CD14-positive monocyte (primary cell): Measurements from ENCODE around the gene PLXDC2. TPM values are rescaled to one million over a fixed set of nuclear protein-coding genes. Genes with fewer than 3 reads are reported as not detected.
A peak's percentile ranks its signal among the peaks of the same experiment; 100 is the strongest.

Experiments used
- DNase-seq, 3 donors: peaks; one replicate each; pipeline ENCODE4 v3.0.0-alpha.2; 2011 to 2022
- H2AFZ ChIP-seq: 2 replicates; pipeline ENCODE4 v1.6.0; 2012; ENCODE audit warnings: mild to moderate bottlenecking, low read depth, low read length, inconsistent platforms; ENCODE audit not compliant: insufficient read depth, poor library complexity, severe bottlenecking
- H3K27ac ChIP-seq, 2 donors: 1 replicate in 1 of 2; 2 replicates in 1 of 2; pipeline ENCODE4 v1.5.1; 2012 to 2013; ENCODE audit warnings: low read length in 2 of 2, control low read depth in 1 of 2, inconsistent platforms in 1 of 2, low read depth in 1 of 2, mild to moderate bottlenecking in 1 of 2
- H3K27me3 ChIP-seq, 2 donors: one replicate each; pipeline versions ENCODE4 v1.6.0 to v1.6.1; 2011 to 2013; ENCODE audit warnings: low read length in 2 of 2; ENCODE audit not compliant: control insufficient read depth in 2 of 2, insufficient read depth in 2 of 2
- H3K36me3 ChIP-seq, 2 donors: replicated peaks in 1 of 2; 1 replicate in 1 of 2; 2 replicates in 1 of 2; pipeline versions ENCODE4 v1.5.1 to v1.6.1; 2012 to 2013; ENCODE audit warnings: low read length in 2 of 2, control low read depth in 1 of 2, inconsistent platforms in 1 of 2, mild to moderate bottlenecking in 1 of 2; ENCODE audit not compliant: insufficient read depth in 2 of 2, control insufficient read depth in 1 of 2
- H3K4me1 ChIP-seq, 2 donors: 1 replicate in 1 of 2; 2 replicates in 1 of 2; pipeline versions ENCODE4 v1.5.1 to v1.6.1; 2012 to 2013; ENCODE audit warnings: low read length in 2 of 2, control low read depth in 1 of 2, inconsistent platforms in 1 of 2, mild to moderate bottlenecking in 1 of 2, moderate library complexity in 1 of 2; ENCODE audit not compliant: insufficient read depth in 2 of 2, control insufficient read depth in 1 of 2
- H3K4me2 ChIP-seq: replicated peaks from 2 replicates; pipeline ENCODE3; 2012; ENCODE audit warnings: low read length, moderate library complexity, mild to moderate bottlenecking; ENCODE audit not compliant: poor library complexity, severe bottlenecking; ENCODE audit errors: extremely low read depth
- H3K4me3 ChIP-seq, 3 experiments: fragments of 200-600 bp in 1 of 3; sonication (generic) in 1 of 3; replicated peaks in 1 of 3; 1 replicate in 2 of 3; 2 replicates in 1 of 3; pipeline ENCODE4 v1.5.1; 2011 to 2013; ENCODE audit warnings: low read length in 3 of 3, mild to moderate bottlenecking in 3 of 3, control low read depth in 2 of 3, low read depth in 2 of 3, inconsistent platforms in 1 of 3, moderate library complexity in 1 of 3
- H3K79me2 ChIP-seq: 2 replicates; pipeline ENCODE4 v1.6.0; 2012; ENCODE audit warnings: mild to moderate bottlenecking, control low read depth, inconsistent platforms, low read length, moderate library complexity; ENCODE audit not compliant: insufficient read depth
- H3K9ac ChIP-seq: 2 replicates; pipeline ENCODE4 v1.6.0; 2017; ENCODE audit warnings: low read length, mild to moderate bottlenecking; ENCODE audit not compliant: insufficient read depth, poor library complexity, severe bottlenecking
- H3K9me3 ChIP-seq, 2 donors: replicated peaks in 1 of 2; 1 replicate in 1 of 2; 2 replicates in 1 of 2; pipeline versions ENCODE4 v1.5.1 to v1.6.1; 2012 to 2013; ENCODE audit warnings: low read length in 2 of 2, control low read depth in 1 of 2; ENCODE audit not compliant: control insufficient read depth in 1 of 2, insufficient read depth in 1 of 2
- H4K20me1 ChIP-seq: 2 replicates; pipeline ENCODE4 v1.6.0; 2012; ENCODE audit warnings: mild to moderate bottlenecking, low read length, control low read depth, moderate library complexity; ENCODE audit not compliant: insufficient read depth
- H3K27ac Mint-ChIP-seq, 7 donors: one replicate each; pipeline ENCODE4 v1.8.0; 2020; ENCODE audit warnings: mild to moderate bottlenecking in 7 of 7, mixed read lengths in 7 of 7, moderate library complexity in 6 of 7, inconsistent platforms in 2 of 7
- H3K27me3 Mint-ChIP-seq, 3 donors: one replicate each; pipeline ENCODE4 v1.8.0; 2021 to 2022; ENCODE audit warnings: low read depth in 3 of 3, mild to moderate bottlenecking in 3 of 3, mixed read lengths in 3 of 3, moderate library complexity in 3 of 3, inconsistent platforms in 1 of 3
- H3K36me3 Mint-ChIP-seq, 2 donors: one replicate each; pipeline ENCODE4 v1.8.0; 2020; ENCODE audit warnings: mixed read lengths in 2 of 2, inconsistent platforms in 1 of 2, mild to moderate bottlenecking in 1 of 2
- H3K4me1 Mint-ChIP-seq: one replicate; pipeline ENCODE4 v1.8.0; 2020; ENCODE audit warnings: mild to moderate bottlenecking, mixed read lengths
- H3K4me3 Mint-ChIP-seq, 2 donors: one replicate each; pipeline ENCODE4 v1.8.0; 2020; ENCODE audit warnings: mild to moderate bottlenecking in 2 of 2, mixed read lengths in 2 of 2, moderate library complexity in 1 of 2
- H3K9me3 Mint-ChIP-seq, 7 donors: one replicate each; pipeline ENCODE4 v1.8.0; 2020 to 2022; ENCODE audit warnings: mixed read lengths in 7 of 7, mild to moderate bottlenecking in 6 of 7, moderate library complexity in 6 of 7, inconsistent platforms in 2 of 7
- CTCF ChIP-seq: fragments of 200-600 bp; IDR thresholded peaks from one replicate; pipeline ENCODE4 v1.8.0; 2022; ENCODE audit warnings: antibody characterized with exemption, mild to moderate bottlenecking
- WGBS: methylation state at CpG from one replicate; pipeline ENCODE4 v1.1.5; 2013; ENCODE audit warnings: missing lambda C conversion rate; ENCODE audit not compliant: insufficient coverage; 5-methylcytosine and 5-hydroxymethylcytosine counted together
- intact Hi-C, 2 donors: fragments of 100-400 bp; cut with micrococcal nuclease; formaldehyde crosslinking; loops; one replicate each; pipeline versions ENCODE4 v1.15.0 to v1.15.1; 2023
- polyA plus RNA-seq, 3 donors: library from polyadenylated mRNA; depleted of rRNA in 1 of 3; unstranded in 2 of 3; stranded (reverse) in 1 of 3; fragments of 300-500 nt in 2 of 3; fragments of >200 nt in 1 of 3; fragmentation: Illumina TruSeq in 2 of 3; gene quantifications; 1 replicate in 2 of 3; 2 replicates in 1 of 3; pipeline ENCODE4 v1.2.3, GENCODE V29; 2012 to 2021

PLXDC2 gene
- polyA plus RNA-seq, 3 donors = 37.5 to 128 (median 93.6) TPM

- Histone ChIP-seq H3K9me3 (no peaks in the 10 kb centered on the region), H3K4me1 (peaks cover 0 to 12% of the 10 kb centered on the region in 2 donors), H3K9ac (no peak overlapping the region), H3K4me2 (no peak overlapping the region), H3K79me2 (peaks cover 71% of the 10 kb centered on the region), H3K27ac (no peak overlapping the region), H2AFZ (no peak overlapping the region), H3K4me3 (no peak overlapping the region), H3K27me3 (no peaks in the 10 kb centered on the region), H4K20me1 (peaks cover 100% of the 10 kb centered on the region), H3K36me3 (peaks cover 0 to 4% of the 10 kb centered on the region in 2 donors)
- TF ChIP-seq CTCF = no peak
- intact Hi-C loops = no loop called here
- Mint-ChIP-seq H3K4me3 (no peak overlapping the region), H3K27ac (peak overlapping the region in 6 of 7 donors; percentile 0 to 44 (median 24)), H3K9me3 (peaks cover 0 to 5% (median 3%) of the 10 kb centered on the region in 7 donors), H3K4me1 (peaks cover 28% of the 10 kb centered on the region), H3K36me3 (peaks cover 6 to 31% of the 10 kb centered on the region in 2 donors), H3K27me3 (no peaks in the 10 kb centered on the region)
- DNase-seq = no peak
- WGBS = no CpG with 5 or more reads among the region's 3 CpGs
Measured at GRCh38 chr10:19915816-19916215, 99.6 kb downstream of the PLXDC2 start.

- H3K27ac ChIP-seq = no peak overlapping the region
- TF ChIP-seq CTCF = no peak
- H3K4me1 ChIP-seq = peaks cover 0 to 12% of the 10 kb centered on the region in 2 donors
- no peaks in the 10 kb centered on the region for H3K27me3 ChIP-seq
- no peak overlapping the region for H2AFZ ChIP-seq
- Mint-ChIP-seq H3K9me3 (peaks cover 0 to 5% (median 3%) of the 10 kb centered on the region in 7 donors), H3K36me3 (peaks cover 8 to 32% of the 10 kb centered on the region in 2 donors), H3K4me1 (peaks cover 39% of the 10 kb centered on the region), H3K4me3 (no peak overlapping the region), H3K27ac (peak overlapping the region in 2 of 7 donors; percentile 10 to 44), H3K27me3 (no peaks in the 10 kb centered on the region)
- no CpG with 5 or more reads among the region's 3 CpGs for WGBS
- no peaks in the 10 kb centered on the region for H3K9me3 ChIP-seq
- H3K4me3 ChIP-seq = no peak overlapping the region
- H3K79me2 ChIP-seq = peaks cover 70% of the 10 kb centered on the region
- H3K4me2 ChIP-seq = no peak overlapping the region
- no peak overlapping the region for H3K9ac ChIP-seq
- intact Hi-C loops = no loop called here
- peaks cover 100% of the 10 kb centered on the region for H4K20me1 ChIP-seq
- no peak for DNase-seq
- peaks cover 0 to 4% of the 10 kb centered on the region in 2 donors for H3K36me3 ChIP-seq
Measured at GRCh38 chr10:19917751-19918478, 101.7 kb downstream of the PLXDC2 start.
